GM19324 (cell line): ENCODE measurements around the gene TAS2R50.
"Not testable (repeated sequence)": the region's sequence is repeated elsewhere in the genome, so short reads cannot be mapped to it uniquely, and the experiment has no call there.

Source experiments
- ATAC-seq: cut with Tn5 transposase; IDR thresholded peaks from one replicate; pipeline ENCODE4 v1.9.1; 2021; ENCODE audit warnings: mild to moderate bottlenecking, moderate library complexity; ENCODE audit not compliant: unreplicated experiment, low FRiP score

Gene TAS2R50

DNA sequence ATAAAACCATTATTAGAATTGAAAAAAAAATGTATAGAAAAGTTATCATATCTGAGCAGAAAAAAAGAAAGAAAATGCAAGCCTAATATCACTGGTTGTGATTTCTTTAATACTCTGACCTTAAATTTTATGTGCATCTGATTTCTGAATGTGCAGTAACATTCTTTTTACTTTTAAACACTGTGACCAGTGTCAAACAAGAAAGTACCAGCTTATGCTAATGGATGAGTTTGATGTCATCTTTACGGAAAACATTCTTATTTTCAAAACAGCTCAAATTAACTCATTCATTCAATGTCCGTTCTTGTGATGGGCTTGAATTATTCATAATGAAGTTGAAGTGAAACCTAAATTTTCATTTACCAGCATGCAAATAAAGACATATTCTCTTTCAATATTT, at the start of gene TAS2R50:
Gene TAS2R50, minus strand, starts transcription at position 101 of the 400 bp plus-strand sequence. Its CDS starts 52 bp downstream, at position 49.
- ATAC-seq, result no peak

GRCh38 chr12:11033959-11034358, 47.2 kb upstream of the TAS2R50 start:
- not testable (repeated sequence) for ATAC-seq

DNA sequence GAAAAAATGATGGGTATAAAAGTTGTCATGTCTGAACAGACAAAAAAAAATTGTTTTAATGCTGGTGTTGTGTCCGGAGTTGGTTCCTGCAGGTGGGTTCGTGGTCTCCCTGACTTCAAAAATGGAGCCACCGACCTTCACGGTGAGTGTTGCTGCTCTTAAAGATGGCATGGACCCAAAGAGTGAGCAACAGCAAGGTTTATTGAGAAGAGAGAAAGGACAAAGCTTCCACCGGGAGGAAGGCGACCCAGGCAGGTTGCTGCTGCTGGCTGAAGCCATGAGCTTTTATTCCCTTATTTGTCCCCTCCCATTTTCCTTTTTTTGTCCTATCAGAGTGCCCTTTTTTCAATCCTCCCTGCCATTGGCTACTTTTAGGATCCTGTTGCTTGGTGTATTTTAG, 44.6 kb upstream of the TAS2R50 start, which contains the start of gene TAS2R31:
Gene TAS2R31, minus strand, starts transcription at position 101 of the 400 bp plus-strand sequence. Its CDS starts 72 bp downstream, at position 29.
- ATAC-seq, result no peak

GRCh38 chr12:11026118-11026517, 39.4 kb upstream of the TAS2R50 start:
- no peak for ATAC-seq

DNA sequence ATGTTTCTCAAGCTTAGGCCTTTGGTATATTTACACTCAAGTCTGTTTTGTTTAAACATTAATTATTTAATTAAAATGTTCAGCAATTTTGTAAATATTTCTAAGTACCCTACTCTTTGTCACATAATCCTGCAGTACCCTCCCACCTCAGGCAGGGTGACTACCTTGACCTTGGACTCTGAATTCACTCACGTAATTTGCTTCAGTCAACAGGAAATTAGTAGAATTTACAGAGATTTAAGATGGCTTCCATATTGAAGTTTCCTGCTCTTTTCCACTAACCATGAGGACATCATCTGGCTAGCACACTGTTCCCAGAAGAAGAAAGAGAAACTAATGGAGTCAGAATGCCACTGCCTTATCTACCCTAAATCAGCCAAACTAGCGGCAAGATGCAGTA, 36.7 kb upstream of the TAS2R50 start:
- ATAC-seq, result no peak

- ATAC-seq, result no peak
These were observed 35.8 kb upstream of the TAS2R50 start, which contains the start of gene TAS2R19 for GRCh38 chr12:11022520-11022919. Gene TAS2R19 (minus strand): TSS chr12:11022620. CDS start chr12:11022571, 49 bp downstream.

DNA sequence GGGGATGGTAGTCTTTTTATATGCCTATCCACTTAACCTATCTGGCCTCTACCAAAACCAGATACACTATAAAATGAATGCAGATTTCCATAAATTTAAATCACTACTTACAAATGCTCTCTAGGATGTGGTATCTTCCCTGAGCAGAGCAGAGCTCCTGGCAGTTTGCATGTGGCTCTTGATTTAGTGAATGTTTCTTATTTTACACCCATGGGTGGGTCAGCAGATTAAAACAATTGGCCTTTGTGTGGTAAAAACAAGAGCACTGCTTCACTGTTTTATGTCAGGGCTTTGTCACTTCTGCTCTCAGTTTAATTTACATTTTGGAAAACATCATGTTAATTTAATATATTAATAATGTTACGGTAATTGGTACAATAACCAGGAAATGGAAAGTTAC, 30.2 kb upstream of the TAS2R50 start:
- no peak for ATAC-seq

DNA sequence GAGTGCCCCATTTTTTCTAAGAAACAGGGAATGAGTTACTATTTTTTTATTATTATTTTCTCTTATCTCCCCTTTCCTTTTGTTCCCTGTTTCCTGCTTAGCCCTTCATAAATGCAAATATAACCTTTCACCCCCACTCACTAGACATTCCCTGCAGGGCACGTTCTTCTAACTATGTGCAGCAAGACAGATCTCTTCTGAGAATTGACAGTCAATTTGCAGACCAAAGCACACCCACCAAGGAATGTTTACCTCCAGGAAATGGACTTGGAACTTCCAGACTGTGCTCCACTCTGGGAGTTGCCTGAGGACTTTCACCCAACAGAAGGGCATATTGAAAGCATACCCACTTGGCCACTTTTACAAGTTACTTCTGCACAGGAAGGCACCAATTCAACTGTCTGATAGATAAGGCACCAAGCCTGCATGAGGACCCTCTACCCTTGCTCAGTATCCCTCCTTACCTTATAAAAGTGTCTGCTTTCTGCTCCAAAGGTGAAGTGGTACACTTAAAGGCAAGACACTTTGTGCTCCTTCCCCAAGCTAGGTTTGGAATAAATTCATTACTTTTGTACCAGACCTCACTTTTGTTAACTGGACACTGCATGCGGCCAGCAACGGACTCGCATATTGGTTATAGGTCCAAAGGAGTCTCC, 29.2 kb upstream of the TAS2R50 start:
- no peak for ATAC-seq

DNA sequence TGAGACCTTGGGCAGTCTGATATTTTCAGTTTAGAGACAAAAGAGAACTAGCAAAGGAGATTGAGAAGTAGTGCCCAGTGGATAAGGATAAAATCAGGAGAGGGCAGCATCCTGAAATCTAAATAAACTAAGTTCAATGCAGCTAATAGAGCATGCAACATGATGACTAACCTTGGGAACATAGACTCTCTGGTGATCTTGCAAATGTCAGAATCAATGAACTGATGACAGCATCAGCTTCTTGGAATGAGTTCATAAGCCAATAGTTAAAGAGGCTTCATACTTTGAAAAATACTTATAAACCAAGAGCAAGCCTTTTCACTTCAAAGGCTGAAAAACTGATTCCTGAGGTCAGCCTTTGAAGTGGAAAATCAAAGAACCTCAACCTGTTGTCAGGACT, 27.5 kb upstream of the TAS2R50 start:
- ATAC-seq, result no peak

DNA sequence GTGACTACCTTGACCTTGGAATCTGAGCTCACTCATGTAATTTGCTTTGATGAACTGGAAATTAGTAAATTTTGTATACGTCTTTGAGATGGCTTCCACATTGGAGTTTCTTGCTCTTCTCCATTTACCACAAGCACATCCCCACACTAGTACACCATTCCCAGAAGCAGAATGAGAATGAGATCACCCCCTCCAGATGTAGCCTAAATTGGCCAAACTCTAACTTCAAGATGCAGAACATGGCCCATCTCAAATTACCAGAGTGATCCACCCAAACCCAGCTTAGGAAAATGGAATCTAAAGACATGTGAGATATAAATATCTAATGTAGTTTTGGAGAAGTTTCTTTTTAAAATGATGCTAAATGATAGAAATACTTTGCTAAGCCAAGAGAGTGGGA, 20.9 kb upstream of the TAS2R50 start:
- ATAC-seq, result no peak

DNA sequence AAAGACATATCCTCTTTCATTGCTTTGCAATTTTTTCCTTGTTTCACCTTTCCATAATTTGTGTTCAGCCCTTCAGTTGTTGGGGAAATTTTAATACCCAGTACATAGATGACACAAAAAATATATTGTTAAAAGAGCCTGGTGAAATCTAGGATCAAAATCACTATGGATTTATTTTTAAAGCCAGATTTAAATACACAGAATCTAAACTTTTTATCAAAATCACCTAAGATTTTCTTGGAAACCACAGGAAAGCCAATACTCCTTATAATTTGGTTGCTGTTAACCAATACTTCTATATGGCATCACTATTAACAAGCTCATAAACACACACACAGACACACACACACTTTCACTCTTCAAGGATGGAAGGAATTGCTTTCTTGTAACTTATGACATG, 11.5 kb upstream of the TAS2R50 start, which contains the start of gene TAS2R20:
Gene TAS2R20, minus strand, starts transcription at position 101 of the 400 bp plus-strand sequence. CDS start 429 bp downstream, outside the sequence.
- no peak for ATAC-seq

DNA sequence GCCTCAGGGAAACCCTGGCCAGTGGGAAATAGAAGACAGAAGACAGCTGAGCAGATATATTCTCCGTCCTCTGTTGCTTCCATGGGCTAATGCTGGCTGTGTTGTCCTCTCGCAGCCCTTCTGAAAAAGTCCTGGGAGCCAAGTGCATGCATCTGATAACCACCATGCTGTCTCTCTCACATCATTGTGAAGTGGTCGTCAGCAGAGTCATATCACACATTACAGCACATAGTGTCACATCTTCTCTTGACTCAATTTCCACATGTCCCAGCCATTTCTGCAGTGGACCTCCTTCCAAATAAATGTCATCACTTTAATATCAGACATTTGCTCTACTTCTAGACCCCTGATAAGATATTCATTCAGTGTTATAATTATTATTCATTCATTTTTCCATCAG, 7.6 kb upstream of the TAS2R50 start:
- ATAC-seq, result no peak

- no peak for ATAC-seq
These were observed 2.4 kb upstream of the TAS2R50 start for GRCh38 chr12:10989107-10989506.

DNA sequence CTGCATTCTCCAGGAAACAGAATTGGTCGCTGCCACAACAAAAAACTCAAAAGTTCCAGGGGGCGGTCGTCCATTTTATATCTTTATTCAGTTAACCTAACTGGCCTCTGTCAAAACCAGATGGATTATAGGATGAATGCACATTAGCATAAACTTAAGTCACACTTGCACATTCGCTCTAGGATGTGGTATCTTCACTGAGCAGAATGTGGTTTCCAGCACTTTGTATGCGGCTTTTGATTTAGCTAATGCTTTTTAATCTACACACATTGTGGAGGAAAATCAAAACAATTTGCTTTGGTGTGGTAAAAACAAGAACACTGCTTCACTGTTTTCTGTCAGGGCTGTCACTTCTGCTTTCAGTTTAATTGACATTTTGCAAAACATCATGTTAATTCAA, 4.5 kb downstream of the TAS2R50 start:
- no peak for ATAC-seq

- ATAC-seq, result no peak
These were observed 11.7 kb downstream of the TAS2R50 start for GRCh38 chr12:10974965-10975364.

DNA sequence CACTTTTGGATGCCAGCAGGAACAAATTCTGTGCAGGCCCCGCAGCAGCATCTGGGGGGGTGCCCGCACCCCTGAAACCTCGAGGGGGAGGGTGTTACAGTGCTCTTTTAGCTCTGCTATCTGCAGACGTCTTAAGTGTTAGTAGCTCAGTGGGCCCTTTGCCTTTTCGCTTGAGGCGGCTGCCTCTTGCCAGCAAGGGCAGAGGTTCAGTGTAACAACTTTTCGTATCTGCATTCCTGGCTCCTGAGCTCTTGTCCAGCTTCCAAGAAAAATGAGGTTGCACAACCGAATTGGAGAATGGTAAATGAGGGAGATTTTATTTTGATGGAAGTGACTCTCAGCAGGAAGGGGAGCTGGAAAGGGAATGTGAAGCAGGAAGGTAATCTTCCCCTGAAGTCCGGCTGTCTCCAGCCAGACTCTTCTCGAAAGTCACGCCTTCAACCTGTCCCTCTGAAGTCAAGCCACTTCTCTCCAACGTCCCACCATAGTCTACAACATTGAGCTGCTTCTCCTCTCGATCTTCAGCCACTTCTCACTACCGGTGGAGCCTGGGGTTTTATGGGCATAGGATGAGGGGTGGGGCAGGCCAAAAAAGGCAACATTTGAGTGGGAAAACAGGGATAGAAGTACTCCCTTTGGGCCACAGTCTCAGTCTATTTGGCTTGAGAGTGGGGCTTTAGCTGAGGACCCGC, 17.8 kb downstream of the TAS2R50 start:
- ATAC-seq, result no peak

- ATAC-seq, result no peak
These were observed 19.3 kb downstream of the TAS2R50 start for GRCh38 chr12:10967409-10967808.

GRCh38 chr12:10966314-10966713, 20.4 kb downstream of the TAS2R50 start:
- no peak for ATAC-seq

GRCh38 chr12:10965476-10965875, 21.2 kb downstream of the TAS2R50 start:
- ATAC-seq, result no peak

GRCh38 chr12:10960211-10960610, 26.5 kb downstream of the TAS2R50 start:
- no peak for ATAC-seq

- ATAC-seq, result no peak
These were observed 26.9 kb downstream of the TAS2R50 start for GRCh38 chr12:10959804-10960203.

- ATAC-seq, result no peak
These were observed 29.0 kb downstream of the TAS2R50 start for GRCh38 chr12:10957741-10958140.
